Subcutaneous adipose tissue (tissue), 4 donors: Measurements from ENCODE around the gene MYCBP2. TPM values are rescaled to one million over a fixed set of nuclear protein-coding genes. Genes with fewer than 3 reads are reported as not detected.

ENCODE experiments used
- CTCF ChIP-seq: fragments of 450-650 bp; IDR thresholded peaks from one replicate; pipeline ENCODE4 v1.5.1; 2016; ENCODE audit warnings: low read depth, mild to moderate bottlenecking, control low read depth, antibody characterized with exemption, moderate library complexity
- total RNA-seq, 4 donors: library from RNA; depleted of rRNA; stranded (reverse); fragments of >200 nt; gene quantifications; one replicate each; pipeline ENCODE4 v1.1.0, GENCODE V29; 2016

Gene MYCBP2
- total RNA-seq, 4 donors from 2014 or later, result 316 to 377 (median 343) TPM

GRCh38 chr13:77177646-77178045 lies 149.2 kb downstream of the MYCBP2 start:
- no peak for TF ChIP-seq CTCF

GRCh38 chr13:77176350-77176749 lies 150.5 kb downstream of the MYCBP2 start:
- no peak for TF ChIP-seq CTCF

GRCh38 chr13:77172650-77173049 lies 154.2 kb downstream of the MYCBP2 start:
- no peak for TF ChIP-seq CTCF

GRCh38 chr13:77171451-77171850 lies 155.4 kb downstream of the MYCBP2 start:
- TF ChIP-seq CTCF, result no peak

- no peak for TF ChIP-seq CTCF
Observed at GRCh38 chr13:77168237-77168636, 158.7 kb downstream of the MYCBP2 start.

- no peak for TF ChIP-seq CTCF
Observed at GRCh38 chr13:77150651-77151050, 176.2 kb downstream of the MYCBP2 start.

- TF ChIP-seq CTCF, result no peak
Observed at GRCh38 chr13:77143431-77143830, 183.5 kb downstream of the MYCBP2 start.
